Fibroblast of skin of left quadriceps (primary cell): ENCODE results near the gene NPAS3.

Experiments
- DNase-seq, 2 experiments: peaks; one replicate each; pipeline ENCODE4 v3.0.0-alpha.2; 2013; ENCODE audit warnings: low read depth in 2 of 2

NPAS3 gene

GRCh38 chr14:33515441-33515840 is 576.8 kb downstream of the NPAS3 start:
- DNase-seq = no peak

- DNase-seq = no peak
Measured at GRCh38 chr14:33515899-33516298, 577.2 kb downstream of the NPAS3 start.

DNA sequence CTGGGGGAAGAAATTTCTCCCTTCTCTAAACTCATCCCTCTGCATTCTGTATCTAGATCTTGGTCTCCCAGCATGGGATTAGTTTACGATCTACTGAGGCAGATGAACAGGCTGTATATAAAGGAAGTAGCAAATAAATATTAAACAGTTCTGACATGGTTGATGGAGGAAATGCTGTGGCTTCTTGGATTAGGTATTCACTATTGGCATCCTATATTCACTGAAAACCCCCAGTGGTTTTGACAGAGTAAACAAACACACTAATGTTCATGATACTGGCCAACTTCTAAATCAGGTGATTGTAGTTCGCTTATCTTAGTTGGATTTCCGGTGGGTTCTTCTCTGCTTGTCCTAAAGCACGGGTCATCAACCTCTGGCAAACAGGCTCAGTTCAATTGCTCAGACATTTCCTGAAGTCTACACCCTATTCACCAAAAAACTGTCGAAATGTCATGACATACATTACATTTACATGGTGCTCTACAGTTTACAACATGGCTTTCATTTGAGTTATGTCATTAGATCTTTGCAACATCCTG is 578.3 kb downstream of the NPAS3 start:
- DNase-seq = no peak

DNA sequence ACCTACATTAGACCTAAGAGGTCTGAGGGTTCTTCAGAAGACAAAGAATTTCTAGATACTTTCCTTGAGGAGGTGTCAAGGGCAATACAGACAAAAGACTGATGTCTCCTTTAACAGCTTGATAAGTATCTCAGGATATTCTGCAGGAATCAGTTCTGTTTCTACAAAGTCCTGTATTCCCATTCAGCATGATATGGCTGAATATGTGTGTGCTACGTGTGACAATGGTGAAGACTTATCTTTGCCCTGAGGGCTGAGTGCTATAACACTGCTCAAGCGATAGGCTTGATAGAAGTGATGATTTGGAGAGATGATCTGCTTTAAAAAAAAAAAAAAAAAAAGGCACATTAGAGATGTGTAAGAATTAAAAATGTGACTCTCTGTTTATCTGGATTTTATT is 582.5 kb downstream of the NPAS3 start:
- DNase-seq = no peak

GRCh38 chr14:33524244-33524643 is 585.6 kb downstream of the NPAS3 start:
- no peak for DNase-seq

- DNase-seq = no peak
Measured at GRCh38 chr14:33525626-33526025, 586.9 kb downstream of the NPAS3 start.

GRCh38 chr14:33527023-33527634 is 588.5 kb downstream of the NPAS3 start:
- DNase-seq = no peak

- no peak for DNase-seq
Measured at GRCh38 chr14:33528655-33529054, 590.0 kb downstream of the NPAS3 start.

DNA sequence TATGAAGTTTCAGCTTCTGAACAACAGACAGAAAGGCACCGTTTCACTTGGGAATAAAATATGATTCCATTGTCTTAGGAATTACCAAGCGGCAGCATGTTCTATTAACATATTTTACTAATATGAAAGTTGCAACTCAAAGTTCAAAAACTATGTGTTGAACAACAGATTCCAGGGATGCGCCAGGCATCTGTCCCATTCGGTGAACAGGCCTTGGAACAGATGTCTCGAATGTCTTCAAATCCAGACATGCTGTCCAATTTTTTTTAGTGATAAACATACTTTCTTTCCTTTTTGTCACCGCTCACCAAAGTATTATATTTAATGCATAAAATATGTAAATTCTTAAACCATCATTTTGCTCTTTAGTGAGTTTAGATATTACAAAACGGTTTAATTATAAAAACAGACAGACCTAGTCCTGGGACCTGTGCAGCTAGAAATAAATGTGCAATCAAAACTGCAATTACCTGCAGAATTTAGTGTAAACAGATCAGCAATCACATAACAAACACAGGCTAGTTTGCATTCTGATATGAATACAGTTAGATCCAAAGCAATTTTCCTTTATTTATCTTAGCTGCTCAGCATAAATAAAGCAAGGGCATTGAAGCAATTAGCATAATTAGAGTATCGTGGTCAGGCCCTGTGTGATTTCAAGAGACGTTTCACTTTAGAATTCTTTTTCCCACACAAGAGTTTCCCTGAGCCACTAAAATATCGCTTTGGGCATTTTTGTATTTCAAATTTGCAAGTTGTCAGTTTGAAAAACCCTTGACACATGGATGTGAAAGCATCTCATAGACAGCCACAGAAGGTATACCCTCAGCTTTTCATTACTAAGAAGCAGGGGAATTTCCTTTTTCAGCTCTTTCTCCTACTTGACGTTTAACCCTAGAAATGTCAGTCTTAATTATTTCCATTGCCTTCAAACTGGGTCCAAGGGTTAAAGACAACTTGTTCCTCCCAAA is 591.4 kb downstream of the NPAS3 start:
- DNase-seq = no peak

- DNase-seq = no peak
Measured at GRCh38 chr14:33532553-33532952, 593.9 kb downstream of the NPAS3 start.

- DNase-seq = no peak
Measured at GRCh38 chr14:33534104-33534503, 595.4 kb downstream of the NPAS3 start.

GRCh38 chr14:33534632-33535031 is 596.0 kb downstream of the NPAS3 start:
- no peak for DNase-seq

GRCh38 chr14:33539918-33540357 is 601.3 kb downstream of the NPAS3 start:
- no peak for DNase-seq

DNA sequence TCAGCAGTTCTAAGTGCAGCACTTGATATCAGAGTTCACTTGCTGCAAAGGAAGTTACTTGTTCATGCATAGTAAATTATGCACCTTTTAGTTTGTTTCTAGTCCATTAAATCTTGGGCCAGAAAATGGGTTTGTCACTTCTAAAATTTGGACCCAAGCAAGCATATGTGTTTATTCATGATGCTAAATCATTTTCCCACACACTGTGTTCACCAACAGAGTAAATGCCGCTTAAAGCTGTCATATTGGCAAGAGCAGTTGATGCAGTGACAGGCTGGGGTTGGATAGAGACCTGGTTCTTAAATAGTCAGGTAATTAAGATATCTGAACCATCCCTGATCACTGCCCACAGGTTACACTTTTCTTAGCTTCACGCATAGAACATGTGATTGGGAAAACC is 602.5 kb downstream of the NPAS3 start:
- no peak for DNase-seq

DNA sequence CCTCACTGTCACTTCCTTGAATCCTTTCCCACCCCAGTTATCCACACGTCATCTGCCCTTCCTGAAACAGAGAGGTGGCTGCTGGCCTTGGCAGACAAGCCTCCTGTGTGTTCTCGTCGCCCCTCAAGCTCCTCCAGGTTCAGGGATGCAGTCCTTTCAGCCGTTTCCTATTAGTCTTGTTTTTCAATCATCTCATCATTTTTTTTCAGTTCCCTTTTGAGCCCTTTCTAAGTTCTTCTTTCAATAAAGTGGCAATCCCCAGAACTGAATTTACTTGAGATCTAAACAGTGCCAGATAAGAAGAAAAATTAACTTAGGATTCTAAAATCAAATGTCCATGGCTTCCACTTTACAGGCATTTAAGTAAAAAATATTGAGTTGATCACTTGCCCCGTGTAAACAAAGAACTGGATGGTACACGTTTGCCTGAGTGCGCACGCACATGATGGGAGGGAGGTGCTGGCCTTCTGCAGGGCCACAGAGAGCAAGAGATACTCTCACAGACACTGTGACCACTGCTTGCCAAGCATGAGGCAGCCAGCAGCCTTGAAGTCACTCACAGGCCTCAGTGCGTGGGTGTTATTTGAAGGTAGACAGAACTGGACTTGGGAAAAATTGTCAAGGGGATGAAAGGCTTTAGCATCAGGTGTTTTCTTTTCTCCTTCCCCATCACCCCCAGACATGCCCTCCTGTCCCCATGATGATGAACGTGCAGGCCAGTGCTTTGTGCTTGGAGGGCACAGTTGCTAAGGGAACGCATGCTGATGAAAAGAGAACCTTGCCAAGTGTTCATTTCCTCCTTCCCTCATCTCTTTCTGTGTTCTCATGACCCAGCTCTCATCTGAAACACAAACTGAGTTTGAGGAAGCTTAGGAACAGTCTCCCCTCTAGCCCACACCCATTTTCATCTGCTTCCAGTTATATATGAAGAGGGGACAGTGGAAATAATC is 603.9 kb downstream of the NPAS3 start:
- DNase-seq = no peak

- no peak for DNase-seq
Measured at GRCh38 chr14:33545696-33546095, 607.0 kb downstream of the NPAS3 start.

GRCh38 chr14:33548606-33549005 is 609.9 kb downstream of the NPAS3 start:
- no peak for DNase-seq

GRCh38 chr14:33551963-33552362 is 613.3 kb downstream of the NPAS3 start:
- DNase-seq = no peak

GRCh38 chr14:33553706-33554278 is 615.1 kb downstream of the NPAS3 start:
- DNase-seq = no peak

- no peak for DNase-seq
Measured at GRCh38 chr14:33554988-33555387, 616.3 kb downstream of the NPAS3 start.

DNA sequence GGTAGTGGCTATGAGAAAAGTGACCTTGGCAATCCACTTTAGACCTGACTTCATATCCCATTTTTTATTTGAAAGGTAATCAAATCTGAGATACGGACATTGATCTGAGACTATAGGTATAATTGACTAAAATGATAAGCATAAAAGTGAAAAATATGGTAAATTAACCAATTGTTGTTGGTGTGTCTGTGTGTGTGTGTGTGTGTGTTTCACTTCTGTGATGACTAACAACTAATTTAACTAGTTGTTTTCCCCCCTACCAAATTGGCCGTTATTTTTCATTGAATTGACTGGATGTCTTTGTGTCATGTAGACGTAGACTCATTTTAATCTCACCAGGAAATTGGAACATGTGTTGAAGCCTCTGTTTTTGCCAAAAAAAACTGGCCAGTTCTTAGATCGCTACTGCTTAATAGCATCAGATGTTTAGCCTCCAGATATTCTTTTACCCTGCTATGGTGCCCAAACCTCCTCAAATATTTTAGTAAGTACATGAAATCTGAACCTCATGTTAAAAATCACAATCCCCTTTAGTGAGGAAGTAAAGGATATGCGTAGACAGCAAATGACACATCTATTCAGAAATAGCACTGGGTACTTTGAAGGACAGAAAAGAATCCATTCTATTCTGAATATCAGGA is 617.2 kb downstream of the NPAS3 start:
- DNase-seq = no peak
